Esophagus squamous epithelium (tissue), 4 donors: ENCODE data around the gene RFTN1.

Experiments used
- POLR2A ChIP-seq, 4 donors: fragments of 450-650 bp; IDR thresholded peaks; one replicate each; pipeline ENCODE4 v1.6.1; 2017; ENCODE audit warnings: antibody characterized with exemption in 4 of 4, mild to moderate bottlenecking in 4 of 4, moderate library complexity in 3 of 4
- TF ChIP-seq, protein P1 (sequence below), 6 experiments: fragments of 450-650 bp in 4 of 6; fragments of 200-600 bp in 2 of 6; sonication (generic) in 2 of 6; IDR thresholded peaks; one replicate each; pipeline ENCODE4 v1.5.1; 2016 to 2019; ENCODE audit warnings: antibody characterized with exemption in 6 of 6, mild to moderate bottlenecking in 4 of 6, moderate library complexity in 4 of 6

GRCh38 chr3:16402451-16402850 is 111.0 kb downstream of the RFTN1 start:
- TF ChIP-seq, protein P1, sequence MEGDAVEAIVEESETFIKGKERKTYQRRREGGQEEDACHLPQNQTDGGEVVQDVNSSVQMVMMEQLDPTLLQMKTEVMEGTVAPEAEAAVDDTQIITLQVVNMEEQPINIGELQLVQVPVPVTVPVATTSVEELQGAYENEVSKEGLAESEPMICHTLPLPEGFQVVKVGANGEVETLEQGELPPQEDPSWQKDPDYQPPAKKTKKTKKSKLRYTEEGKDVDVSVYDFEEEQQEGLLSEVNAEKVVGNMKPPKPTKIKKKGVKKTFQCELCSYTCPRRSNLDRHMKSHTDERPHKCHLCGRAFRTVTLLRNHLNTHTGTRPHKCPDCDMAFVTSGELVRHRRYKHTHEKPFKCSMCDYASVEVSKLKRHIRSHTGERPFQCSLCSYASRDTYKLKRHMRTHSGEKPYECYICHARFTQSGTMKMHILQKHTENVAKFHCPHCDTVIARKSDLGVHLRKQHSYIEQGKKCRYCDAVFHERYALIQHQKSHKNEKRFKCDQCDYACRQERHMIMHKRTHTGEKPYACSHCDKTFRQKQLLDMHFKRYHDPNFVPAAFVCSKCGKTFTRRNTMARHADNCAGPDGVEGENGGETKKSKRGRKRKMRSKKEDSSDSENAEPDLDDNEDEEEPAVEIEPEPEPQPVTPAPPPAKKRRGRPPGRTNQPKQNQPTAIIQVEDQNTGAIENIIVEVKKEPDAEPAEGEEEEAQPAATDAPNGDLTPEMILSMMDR (IDR thresholded peaks at IDR 0.05) = no peak
- TF ChIP-seq POLR2A (IDR thresholded peaks at IDR 0.05) = no peak
